Immature natural killer cell (primary cell): ENCODE data around the gene TMEM266. TPM values are rescaled to one million over a fixed set of nuclear protein-coding genes. Genes with fewer than 3 reads are reported as not detected.

Experiments
- DNase-seq, 3 donors: peaks; one replicate each; pipeline ENCODE4 v3.0.0; 2022; ENCODE audit warnings: mixed read lengths in 1 of 3
- H3K27ac Mint-ChIP-seq, 6 donors: one replicate each; pipeline ENCODE4 v1.8.0; 2020; ENCODE audit warnings: mixed read lengths in 6 of 6, mild to moderate bottlenecking in 5 of 6, inconsistent platforms in 4 of 6, moderate library complexity in 3 of 6
- H3K27me3 Mint-ChIP-seq, 3 donors: one replicate each; pipeline ENCODE4 v1.8.0; 2020 to 2021; ENCODE audit warnings: low read depth in 3 of 3, mild to moderate bottlenecking in 3 of 3, mixed read lengths in 3 of 3, moderate library complexity in 3 of 3, inconsistent platforms in 1 of 3
- H3K36me3 Mint-ChIP-seq, 3 donors: one replicate each; pipeline ENCODE4 v1.8.0; 2020; ENCODE audit warnings: mixed read lengths in 3 of 3, inconsistent platforms in 2 of 3, mild to moderate bottlenecking in 2 of 3
- H3K4me1 Mint-ChIP-seq, 2 donors: one replicate each; pipeline ENCODE4 v1.8.0; 2020; ENCODE audit warnings: inconsistent platforms in 2 of 2, mild to moderate bottlenecking in 2 of 2, mixed read lengths in 2 of 2, moderate library complexity in 1 of 2
- H3K4me3 Mint-ChIP-seq, 5 donors: one replicate each; pipeline ENCODE4 v1.8.0; 2020; ENCODE audit warnings: mild to moderate bottlenecking in 5 of 5, mixed read lengths in 5 of 5, inconsistent platforms in 3 of 5, moderate library complexity in 3 of 5
- H3K9me3 Mint-ChIP-seq, 6 donors: one replicate each; pipeline ENCODE4 v1.8.0; 2020; ENCODE audit warnings: mild to moderate bottlenecking in 6 of 6, mixed read lengths in 6 of 6, inconsistent platforms in 4 of 6, moderate library complexity in 3 of 6
- polyA plus RNA-seq, 3 donors: library from polyadenylated mRNA; unstranded; fragments of 300-500 nt; fragmentation: Illumina TruSeq; gene quantifications; one replicate each; pipeline ENCODE4 v1.2.3, GENCODE V29; 2021

The TMEM266 gene
- polyA plus RNA-seq, 3 donors from 2014 or later = not detected

- peaks cover 0 to 10% of the 10 kb centered on the region in 2 donors for H3K4me1 Mint-ChIP-seq
- H3K4me3 Mint-ChIP-seq = no peak overlapping the region
- peak overlapping the region in 1 of 6 donors; percentile 29 for H3K27ac Mint-ChIP-seq
- no peaks in the 10 kb centered on the region for H3K9me3 Mint-ChIP-seq
- DNase-seq = no peak
- H3K27me3 Mint-ChIP-seq = peaks cover 0 to 2% (median 0%) of the 10 kb centered on the region in 3 donors
- H3K36me3 Mint-ChIP-seq = no peaks in the 10 kb centered on the region
Observed at GRCh38 chr15:76151599-76151974, 91.8 kb downstream of the TMEM266 start.

- DNase-seq = no peak
- Mint-ChIP-seq H3K27me3 (peaks cover 0 to 2% (median 0%) of the 10 kb centered on the region in 3 donors), H3K27ac (no peak overlapping the region), H3K36me3 (no peaks in the 10 kb centered on the region), H3K4me1 (peaks cover 0 to 10% of the 10 kb centered on the region in 2 donors), H3K9me3 (no peaks in the 10 kb centered on the region), H3K4me3 (no peak overlapping the region)
Observed at GRCh38 chr15:76152197-76152596, 92.4 kb downstream of the TMEM266 start.

DNA sequence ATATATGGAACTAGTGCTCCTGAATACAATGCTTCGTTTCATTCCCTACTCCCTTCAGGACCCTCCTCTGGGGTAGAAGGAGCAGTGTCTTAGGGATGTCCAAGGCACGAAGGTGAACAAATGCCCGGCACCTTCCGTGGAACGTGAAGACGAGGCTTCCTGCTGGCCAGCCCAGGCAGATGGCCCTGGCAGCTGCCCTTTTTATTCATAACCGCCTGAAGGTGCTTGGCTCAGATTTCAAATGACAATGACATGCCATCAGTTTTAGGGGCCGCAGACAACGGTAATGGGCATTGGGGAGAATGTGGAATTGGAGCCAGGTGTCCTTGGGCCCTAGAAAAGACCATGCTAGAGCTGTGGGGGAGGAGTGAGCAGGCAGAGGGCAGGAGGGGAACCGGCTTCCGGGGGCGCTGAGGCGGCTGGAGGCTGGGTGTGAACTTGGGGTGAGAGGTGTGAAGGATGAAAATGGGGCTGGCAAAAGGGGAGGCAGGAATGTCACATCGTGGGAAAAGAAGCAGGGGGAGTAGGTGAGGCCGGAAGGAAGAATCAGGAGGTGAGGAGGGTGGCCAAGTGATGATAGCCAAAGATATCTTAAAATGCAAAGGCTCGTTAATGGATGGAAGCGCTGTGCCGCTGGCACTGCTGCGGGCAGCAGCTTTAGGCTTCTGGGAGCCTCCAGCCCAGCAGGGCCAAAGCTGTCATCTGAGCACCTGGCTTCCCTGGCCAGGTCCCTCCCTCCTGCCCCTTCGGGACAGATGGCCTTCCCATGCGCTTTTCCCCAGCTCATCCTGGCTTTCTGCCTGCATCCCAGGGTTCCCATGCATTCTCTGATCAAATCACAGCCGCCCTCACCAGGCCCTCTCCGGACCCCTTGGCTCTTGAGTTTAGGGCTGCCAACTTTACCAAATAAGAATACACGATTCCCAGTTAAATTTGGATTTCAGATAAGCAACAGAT is 93.7 kb downstream of the TMEM266 start:
- peaks cover 0 to 8% of the 10 kb centered on the region in 2 donors for H3K4me1 Mint-ChIP-seq
- no peak for DNase-seq
- peaks cover 0 to 2% (median 0%) of the 10 kb centered on the region in 3 donors for H3K27me3 Mint-ChIP-seq
- no peaks in the 10 kb centered on the region for H3K36me3 Mint-ChIP-seq
- H3K9me3 Mint-ChIP-seq = no peaks in the 10 kb centered on the region
- H3K27ac Mint-ChIP-seq = no peak overlapping the region
- no peak overlapping the region for H3K4me3 Mint-ChIP-seq

- Mint-ChIP-seq H3K27me3 (peaks cover 0 to 3% (median 2%) of the 10 kb centered on the region in 3 donors), H3K9me3 (no peaks in the 10 kb centered on the region), H3K4me1 (peaks cover 0 to 4% of the 10 kb centered on the region in 2 donors), H3K27ac (no peak overlapping the region), H3K4me3 (no peak overlapping the region), H3K36me3 (no peaks in the 10 kb centered on the region)
- DNase-seq = no peak
Observed at GRCh38 chr15:76155731-76156130, 95.9 kb downstream of the TMEM266 start.

DNA sequence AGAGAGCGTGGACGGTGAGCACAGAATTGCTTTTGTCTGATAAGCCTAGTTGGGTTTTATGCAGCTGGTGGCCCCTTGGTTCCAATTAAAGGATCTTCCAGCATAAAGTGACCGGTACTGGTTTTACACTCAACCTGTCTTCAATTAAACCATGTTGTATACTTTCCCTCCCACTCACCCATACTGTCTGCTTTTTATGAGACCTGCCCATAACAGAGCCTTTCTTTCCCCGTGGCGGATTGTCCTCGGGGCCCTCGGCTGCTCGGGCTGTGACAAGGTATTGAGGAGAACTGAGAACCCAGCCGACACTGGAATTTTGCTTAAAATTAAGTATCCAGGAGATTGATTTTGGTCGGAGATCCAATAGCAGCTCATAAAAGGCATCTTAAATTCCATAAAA is 98.4 kb downstream of the TMEM266 start:
- Mint-ChIP-seq H3K27me3 (peaks cover 0 to 3% (median 2%) of the 10 kb centered on the region in 3 donors), H3K4me3 (no peak overlapping the region), H3K27ac (no peak overlapping the region), H3K9me3 (no peaks in the 10 kb centered on the region), H3K36me3 (no peaks in the 10 kb centered on the region), H3K4me1 (peaks cover 0 to 1% of the 10 kb centered on the region in 2 donors)
- DNase-seq = no peak

DNA sequence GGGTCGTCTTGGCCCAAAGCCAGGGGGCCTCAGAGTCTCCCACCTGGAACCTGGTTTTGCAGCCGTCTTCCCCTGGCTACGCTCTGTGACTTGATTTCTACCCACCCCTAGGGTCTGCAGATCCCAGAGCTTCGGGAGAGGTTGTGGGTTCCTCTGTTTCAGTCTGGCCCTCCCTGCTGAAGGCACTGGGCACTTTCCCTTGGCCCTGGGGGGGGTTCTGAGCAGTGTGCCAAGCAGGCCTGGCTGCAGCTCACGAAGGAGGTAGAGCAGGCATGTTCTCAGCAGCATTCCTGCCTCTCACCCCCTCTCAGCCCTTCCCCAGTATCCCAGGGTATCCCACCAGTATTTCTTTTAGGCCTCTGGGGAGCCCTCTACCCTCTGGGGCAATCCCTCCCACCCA is 99.0 kb downstream of the TMEM266 start:
- H3K4me3 Mint-ChIP-seq = no peak overlapping the region
- DNase-seq = no peak
- H3K9me3 Mint-ChIP-seq = no peaks in the 10 kb centered on the region
- H3K27ac Mint-ChIP-seq = no peak overlapping the region
- no peaks in the 10 kb centered on the region for H3K4me1 Mint-ChIP-seq
- no peaks in the 10 kb centered on the region for H3K36me3 Mint-ChIP-seq
- H3K27me3 Mint-ChIP-seq = peaks cover 0 to 3% (median 2%) of the 10 kb centered on the region in 3 donors

DNA sequence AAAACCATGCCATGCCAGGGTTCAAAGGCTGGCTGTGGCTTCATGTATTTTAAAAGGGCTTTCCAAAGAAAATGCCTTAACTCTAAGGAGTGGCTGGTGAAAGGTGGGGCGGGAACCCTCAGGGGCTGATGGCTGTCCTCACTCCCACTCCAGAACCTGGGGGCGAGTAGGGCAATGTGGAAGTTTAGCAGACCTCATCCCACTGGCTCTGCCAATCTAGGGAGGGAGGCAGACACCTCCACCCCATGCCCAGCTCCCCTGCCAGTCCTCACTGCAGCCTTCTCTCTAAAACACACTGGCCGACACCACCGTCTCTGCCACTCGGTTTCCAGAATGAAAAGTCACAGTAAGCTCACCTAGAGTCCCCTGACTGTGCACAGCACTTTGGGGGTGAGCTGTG is 99.5 kb downstream of the TMEM266 start:
- no peak overlapping the region for H3K27ac Mint-ChIP-seq
- H3K4me3 Mint-ChIP-seq = no peak overlapping the region
- H3K36me3 Mint-ChIP-seq = no peaks in the 10 kb centered on the region
- DNase-seq = no peak
- H3K4me1 Mint-ChIP-seq = no peaks in the 10 kb centered on the region
- no peaks in the 10 kb centered on the region for H3K9me3 Mint-ChIP-seq
- peaks cover 0 to 3% (median 2%) of the 10 kb centered on the region in 3 donors for H3K27me3 Mint-ChIP-seq

- no peaks in the 10 kb centered on the region for H3K9me3 Mint-ChIP-seq
- no peak overlapping the region for H3K4me3 Mint-ChIP-seq
- peaks cover 0 to 3% (median 2%) of the 10 kb centered on the region in 3 donors for H3K27me3 Mint-ChIP-seq
- H3K4me1 Mint-ChIP-seq = no peaks in the 10 kb centered on the region
- DNase-seq = no peak
- H3K36me3 Mint-ChIP-seq = no peaks in the 10 kb centered on the region
- no peak overlapping the region for H3K27ac Mint-ChIP-seq
Observed at GRCh38 chr15:76160426-76161152, 100.8 kb downstream of the TMEM266 start.

DNA sequence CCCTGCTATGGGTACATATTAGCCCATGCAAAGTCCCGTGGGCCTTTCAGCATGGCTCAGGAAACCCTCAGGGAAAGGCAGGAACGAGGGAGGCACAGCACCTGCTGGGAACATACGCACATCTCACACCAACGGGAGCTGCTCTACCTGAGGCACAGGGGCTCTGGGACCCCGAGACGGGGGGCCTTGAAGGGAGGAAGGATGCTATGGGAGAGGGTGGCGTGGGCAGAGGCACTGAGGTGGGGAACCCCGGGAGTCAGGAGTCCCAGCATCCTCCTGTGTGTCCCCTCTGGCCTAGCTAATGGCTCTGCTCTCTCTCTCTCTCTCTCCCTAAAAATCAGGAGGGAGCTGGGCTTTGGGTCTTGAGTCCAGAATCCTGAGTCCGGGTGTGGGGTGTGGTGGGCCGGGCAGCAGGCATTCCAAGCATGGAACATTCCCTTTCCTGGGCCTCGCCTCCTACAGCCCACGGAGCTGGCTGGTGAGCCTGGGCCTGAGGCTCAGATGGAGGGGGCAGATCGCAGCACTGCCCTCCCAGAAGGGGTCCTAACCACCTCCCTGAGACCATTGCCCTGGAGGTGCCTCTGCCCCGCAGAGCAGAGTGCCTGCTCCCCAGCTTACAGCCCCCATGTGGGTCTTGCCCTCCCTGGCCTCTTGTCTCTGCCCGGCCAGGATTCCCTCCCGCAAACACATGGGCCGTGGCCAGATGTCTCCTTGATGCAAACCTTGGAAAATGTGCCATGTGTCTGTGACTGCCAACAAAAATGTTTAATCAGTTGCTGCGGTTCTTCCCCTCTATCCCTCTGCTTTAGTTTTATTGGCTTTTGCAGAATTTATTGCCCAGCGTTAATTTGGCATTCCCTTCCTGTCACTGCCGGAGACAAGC is 101.6 kb downstream of the TMEM266 start:
- Mint-ChIP-seq H3K27ac (no peak overlapping the region), H3K9me3 (no peaks in the 10 kb centered on the region), H3K4me1 (no peaks in the 10 kb centered on the region)

GRCh38 chr15:76162036-76162398 is 102.2 kb downstream of the TMEM266 start:
- H3K9me3 Mint-ChIP-seq = no peaks in the 10 kb centered on the region
- H3K27ac Mint-ChIP-seq = no peak overlapping the region
- H3K27me3 Mint-ChIP-seq = peaks cover 0 to 3% (median 2%) of the 10 kb centered on the region in 3 donors
- no peaks in the 10 kb centered on the region for H3K36me3 Mint-ChIP-seq
- no peaks in the 10 kb centered on the region for H3K4me1 Mint-ChIP-seq
- no peak for DNase-seq
- H3K4me3 Mint-ChIP-seq = no peak overlapping the region

More for the DNA sequence above, 101.6 kb downstream of the TMEM266 start:
- Mint-ChIP-seq H3K27me3 (peaks cover 0 to 3% (median 2%) of the 10 kb centered on the region in 3 donors), H3K4me3 (no peak overlapping the region), H3K36me3 (no peaks in the 10 kb centered on the region)
- no peak for DNase-seq

DNA sequence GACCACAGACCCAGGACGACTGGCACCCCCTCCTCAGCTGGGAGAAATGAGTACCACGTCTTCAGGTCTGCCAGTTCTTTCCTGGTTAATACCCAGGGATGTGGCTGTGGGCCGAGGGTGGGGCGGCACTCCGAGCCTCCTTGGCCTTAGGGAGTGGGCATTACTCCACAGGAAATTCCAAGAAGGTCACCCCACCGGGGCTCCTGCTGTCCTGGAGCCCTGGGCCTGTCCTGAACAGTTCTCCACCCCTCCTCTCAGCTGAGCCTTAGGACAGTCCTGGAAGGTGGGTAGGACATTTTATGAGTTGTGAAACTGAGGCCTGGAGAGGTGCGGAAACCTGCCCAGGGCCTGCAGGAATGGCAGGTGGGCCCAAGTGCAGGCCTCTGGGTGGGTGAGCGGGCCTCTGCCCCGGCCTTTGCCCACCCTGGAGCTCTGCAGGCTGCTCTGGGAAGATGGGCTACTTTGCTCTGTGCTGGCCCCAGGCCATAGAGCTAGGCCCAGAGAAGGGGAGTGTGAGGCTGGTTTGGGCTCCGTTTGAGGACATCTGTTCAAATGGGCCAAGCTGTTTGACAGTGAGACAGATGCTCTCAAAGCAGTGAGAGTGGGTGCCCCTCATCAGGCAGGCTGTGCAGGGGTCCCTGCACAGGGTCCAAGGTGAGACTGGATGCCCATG is 103.1 kb downstream of the TMEM266 start:
- H3K4me1 Mint-ChIP-seq = no peaks in the 10 kb centered on the region
- no peak for DNase-seq
- no peaks in the 10 kb centered on the region for H3K9me3 Mint-ChIP-seq
- H3K4me3 Mint-ChIP-seq = no peak overlapping the region
- peaks cover 0 to 3% (median 2%) of the 10 kb centered on the region in 3 donors for H3K27me3 Mint-ChIP-seq
- no peaks in the 10 kb centered on the region for H3K36me3 Mint-ChIP-seq
- H3K27ac Mint-ChIP-seq = no peak overlapping the region

DNA sequence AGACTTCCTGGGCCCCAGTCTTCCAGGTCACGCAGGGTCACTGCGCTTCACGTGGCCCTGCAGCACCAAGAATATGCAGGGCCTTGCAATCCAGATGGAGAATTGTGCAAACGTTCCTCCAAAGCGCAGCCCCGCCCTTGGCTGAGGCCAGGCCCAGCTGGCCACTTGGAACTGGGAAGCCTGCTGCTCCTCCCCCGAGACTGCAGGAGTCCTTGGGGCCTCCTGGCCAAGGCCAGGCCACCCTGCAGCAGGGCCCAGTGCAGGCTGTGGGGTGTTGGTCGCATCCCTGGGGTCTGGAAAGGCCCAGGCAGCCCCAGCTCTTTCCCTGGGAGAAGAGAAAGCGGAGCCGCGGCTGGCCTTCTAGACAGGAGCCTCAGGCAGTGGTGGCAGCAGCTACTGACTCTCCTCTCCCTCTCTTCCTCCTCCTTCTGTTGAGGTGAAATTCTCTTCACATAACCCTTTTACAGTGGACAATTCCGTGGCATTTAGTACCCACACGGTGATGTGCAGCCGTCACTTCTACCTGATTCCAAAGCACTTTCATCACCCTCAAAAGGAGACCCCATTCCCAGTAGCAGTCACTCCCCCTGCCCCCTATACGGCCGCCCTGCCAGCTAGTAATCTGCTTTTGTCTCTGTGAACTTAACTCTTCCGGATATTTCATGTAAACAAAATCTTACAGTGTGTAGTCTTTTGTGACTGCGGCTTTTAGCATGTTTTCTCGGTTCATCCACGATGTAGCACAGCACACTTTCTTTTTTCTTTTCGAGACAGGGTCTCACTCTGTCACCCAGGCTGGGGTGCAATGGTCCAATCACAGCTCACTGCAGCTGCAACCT is 103.9 kb downstream of the TMEM266 start:
- Mint-ChIP-seq H3K9me3 (no peaks in the 10 kb centered on the region), H3K36me3 (no peaks in the 10 kb centered on the region), H3K4me3 (no peak overlapping the region), H3K4me1 (no peaks in the 10 kb centered on the region), H3K27ac (no peak overlapping the region), H3K27me3 (peaks cover 0 to 3% (median 3%) of the 10 kb centered on the region in 3 donors)
- DNase-seq = no peak
